ENCODE results near the gene RACGAP1. TPM values are rescaled to one million over a fixed set of nuclear protein-coding genes. Genes with fewer than 3 reads are reported as not detected.

Gene RACGAP1
- total RNA-seq, 2 donors from 2014 or later: 49.6 to 96.6 TPM

DNA sequence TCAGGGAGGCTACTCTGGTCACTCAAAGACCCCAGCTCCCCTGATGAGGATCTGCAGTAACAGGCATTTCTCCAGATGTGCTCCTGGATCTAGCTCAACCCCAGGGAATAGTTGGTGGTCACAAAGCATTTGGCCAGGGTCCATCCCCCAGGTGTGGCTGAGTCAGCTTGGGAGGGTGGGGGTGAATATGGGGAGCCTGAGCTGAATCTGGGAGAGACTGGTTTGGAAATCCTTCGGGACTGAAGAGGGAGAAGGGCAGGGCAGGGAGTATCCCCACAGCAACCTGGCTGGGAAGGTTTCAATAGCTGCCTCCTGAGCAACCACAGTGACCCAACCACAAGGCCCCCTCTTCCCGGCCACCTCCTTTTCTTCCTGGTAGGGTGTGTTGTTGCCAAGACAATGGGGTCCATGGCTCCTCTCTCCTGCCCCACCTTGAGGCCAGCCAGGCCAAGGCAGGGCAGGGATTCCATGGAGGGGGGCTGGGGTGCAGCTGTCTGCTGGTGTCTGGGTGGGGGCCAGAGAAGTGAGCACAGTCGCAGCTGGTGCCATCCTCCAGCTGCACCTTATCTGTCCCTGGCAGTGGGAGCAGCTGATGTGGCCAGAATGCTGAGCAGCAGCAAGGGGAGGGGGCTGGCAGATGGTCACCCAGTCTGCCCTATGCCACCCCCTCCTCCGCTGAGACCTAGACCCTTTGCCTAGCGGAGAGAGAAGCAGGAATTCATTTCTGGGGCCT is 37.6 kb upstream of the RACGAP1 start:
- Histone ChIP-seq H3K9me3 (ENCODE audit: control insufficient read depth, low read length) (no peaks in the 10 kb centered on the region), H3K4me3 (ENCODE audit: low read length) (no peak overlapping the region), H3K36me3 (ENCODE audit: control insufficient read depth, insufficient read depth, low read length) (no peaks in the 10 kb centered on the region), H3K27ac (ENCODE audit: low read depth, low read length) (no peak overlapping the region), H3K9ac (ENCODE audit: extremely low read depth, low read length, poor library complexity, severe bottlenecking) (no peak overlapping the region), H3K27me3 (ENCODE audit: control insufficient read depth, insufficient read depth, low read length, poor library complexity, severe bottlenecking) (peaks cover 49% of the 10 kb centered on the region), H3K4me1 (ENCODE audit: control insufficient read depth, insufficient read depth, low read length) (peaks cover 4% of the 10 kb centered on the region)
- no peak for DNase-seq
- no peaks in the 10 kb centered on the region for H3K36me3 Mint-ChIP-seq (ENCODE audit: low read depth)
- peaks cover 69% of the 10 kb centered on the region for H3K27me3 Mint-ChIP-seq (ENCODE audit: insufficient read depth)
- TF ChIP-seq, protein P1, sequence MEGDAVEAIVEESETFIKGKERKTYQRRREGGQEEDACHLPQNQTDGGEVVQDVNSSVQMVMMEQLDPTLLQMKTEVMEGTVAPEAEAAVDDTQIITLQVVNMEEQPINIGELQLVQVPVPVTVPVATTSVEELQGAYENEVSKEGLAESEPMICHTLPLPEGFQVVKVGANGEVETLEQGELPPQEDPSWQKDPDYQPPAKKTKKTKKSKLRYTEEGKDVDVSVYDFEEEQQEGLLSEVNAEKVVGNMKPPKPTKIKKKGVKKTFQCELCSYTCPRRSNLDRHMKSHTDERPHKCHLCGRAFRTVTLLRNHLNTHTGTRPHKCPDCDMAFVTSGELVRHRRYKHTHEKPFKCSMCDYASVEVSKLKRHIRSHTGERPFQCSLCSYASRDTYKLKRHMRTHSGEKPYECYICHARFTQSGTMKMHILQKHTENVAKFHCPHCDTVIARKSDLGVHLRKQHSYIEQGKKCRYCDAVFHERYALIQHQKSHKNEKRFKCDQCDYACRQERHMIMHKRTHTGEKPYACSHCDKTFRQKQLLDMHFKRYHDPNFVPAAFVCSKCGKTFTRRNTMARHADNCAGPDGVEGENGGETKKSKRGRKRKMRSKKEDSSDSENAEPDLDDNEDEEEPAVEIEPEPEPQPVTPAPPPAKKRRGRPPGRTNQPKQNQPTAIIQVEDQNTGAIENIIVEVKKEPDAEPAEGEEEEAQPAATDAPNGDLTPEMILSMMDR (conservative IDR thresholded peaks at IDR 0.05): no peak
- H3K9me3 Mint-ChIP-seq: no peaks in the 10 kb centered on the region
- H3K4me3 Mint-ChIP-seq: no peak overlapping the region
- no peaks in the 10 kb centered on the region for H3K4me1 Mint-ChIP-seq
- WGBS, 2 experiments (ENCODE audit: insufficient coverage in 1 of 2, insufficient read length in 1 of 2): 71 to 85% methylated on average over 1 to 5 of the region's 5 CpGs
- H3K27ac Mint-ChIP-seq: no peak overlapping the region

DNA sequence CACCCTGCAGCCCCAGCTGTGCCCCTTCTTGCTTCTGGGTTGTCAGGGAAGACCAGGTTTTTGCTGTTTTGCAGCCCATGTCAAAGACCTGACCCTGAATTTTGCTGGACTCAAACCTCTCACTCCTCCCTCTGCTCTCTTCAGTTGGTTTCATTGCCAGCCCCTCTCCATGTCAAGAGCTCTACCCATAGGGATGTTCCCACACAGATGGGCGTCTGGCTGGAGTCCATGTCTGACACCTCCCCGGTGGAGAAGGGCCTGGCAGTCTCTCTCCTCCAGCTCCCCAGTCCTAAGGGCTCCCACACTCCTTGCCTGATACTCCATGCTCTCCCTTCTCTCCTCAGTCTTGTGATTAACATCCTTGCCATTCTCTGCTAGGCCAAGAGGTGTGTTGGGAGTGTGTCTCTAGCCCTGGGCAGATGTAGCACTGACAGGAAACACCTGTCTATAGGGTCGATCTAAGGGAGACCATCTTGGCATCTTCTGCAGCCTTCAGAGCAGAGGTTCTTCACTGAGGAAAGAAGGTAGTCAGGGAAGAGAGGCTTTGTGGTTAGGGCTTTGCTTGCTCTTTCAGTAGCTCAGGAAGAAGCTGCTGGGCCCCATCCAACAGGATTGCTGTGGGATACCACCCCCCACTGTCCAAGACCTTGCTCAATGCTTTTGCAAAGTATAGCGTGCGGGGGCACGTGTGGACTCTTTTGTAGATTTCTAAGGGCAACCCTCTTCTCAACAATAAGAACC is 36.8 kb upstream of the RACGAP1 start:
- no peaks in the 10 kb centered on the region for H3K36me3 Mint-ChIP-seq (ENCODE audit: low read depth)
- Histone ChIP-seq H3K27ac (ENCODE audit: low read depth, low read length) (no peak overlapping the region), H3K4me1 (ENCODE audit: control insufficient read depth, insufficient read depth, low read length) (peaks cover 4% of the 10 kb centered on the region), H3K9ac (ENCODE audit: extremely low read depth, low read length, poor library complexity, severe bottlenecking) (no peak overlapping the region), H3K36me3 (ENCODE audit: control insufficient read depth, insufficient read depth, low read length) (no peaks in the 10 kb centered on the region), H3K4me3 (ENCODE audit: low read length) (no peak overlapping the region), H3K9me3 (ENCODE audit: control insufficient read depth, low read length) (no peaks in the 10 kb centered on the region), H3K27me3 (ENCODE audit: control insufficient read depth, insufficient read depth, low read length, poor library complexity, severe bottlenecking) (peaks cover 53% of the 10 kb centered on the region)
- H3K4me1 Mint-ChIP-seq: peaks cover under 1% of the 10 kb centered on the region
- WGBS, 2 experiments (ENCODE audit: insufficient coverage in 1 of 2, insufficient read length in 1 of 2): 79 to 80% methylated on average over 5 to 6 of the region's 6 CpGs
- H3K9me3 Mint-ChIP-seq: no peaks in the 10 kb centered on the region
- H3K4me3 Mint-ChIP-seq: no peak overlapping the region
- no peak overlapping the region for H3K27ac Mint-ChIP-seq
- TF ChIP-seq, protein P1 (conservative IDR thresholded peaks at IDR 0.05): no peak
- H3K27me3 Mint-ChIP-seq (ENCODE audit: insufficient read depth): peaks cover 72% of the 10 kb centered on the region
- DNase-seq: no peak

- no peak for DNase-seq
- Histone ChIP-seq H3K9me3 (ENCODE audit: control insufficient read depth, low read length) (no peaks in the 10 kb centered on the region), H3K36me3 (ENCODE audit: control insufficient read depth, insufficient read depth, low read length) (no peaks in the 10 kb centered on the region), H3K9ac (ENCODE audit: extremely low read depth, low read length, poor library complexity, severe bottlenecking) (no peak overlapping the region), H3K4me3 (ENCODE audit: low read length) (no peak overlapping the region), H3K27me3 (ENCODE audit: control insufficient read depth, insufficient read depth, low read length, poor library complexity, severe bottlenecking) (peaks cover 62% of the 10 kb centered on the region), H3K4me1 (ENCODE audit: control insufficient read depth, insufficient read depth, low read length) (peaks cover 4% of the 10 kb centered on the region), H3K27ac (ENCODE audit: low read depth, low read length) (no peak overlapping the region)
- peaks cover 81% of the 10 kb centered on the region for H3K27me3 Mint-ChIP-seq (ENCODE audit: insufficient read depth)
- peaks cover 8% of the 10 kb centered on the region for H3K4me1 Mint-ChIP-seq
- no peaks in the 10 kb centered on the region for H3K36me3 Mint-ChIP-seq (ENCODE audit: low read depth)
- H3K27ac Mint-ChIP-seq: no peak overlapping the region
- no peaks in the 10 kb centered on the region for H3K9me3 Mint-ChIP-seq
- 83 to 100% methylated on average over 1 of the region's 2 CpGs for WGBS, 2 experiments (ENCODE audit: insufficient coverage in 1 of 2, insufficient read length in 1 of 2)
- TF ChIP-seq, protein P1 (conservative IDR thresholded peaks at IDR 0.05): no peak
- no peak overlapping the region for H3K4me3 Mint-ChIP-seq
These were observed 35.9 kb upstream of the RACGAP1 start for GRCh38 chr12:50061171-50061570.

Data from endodermal cell (in vitro differentiated cells).